HG03039 (cell line): ENCODE results near the gene ARID1B.

ENCODE experiments used
- ATAC-seq: cut with Tn5 transposase; IDR thresholded peaks from one replicate; pipeline ENCODE4 v1.9.1; 2021; ENCODE audit warnings: mild to moderate bottlenecking, moderate library complexity; ENCODE audit not compliant: unreplicated experiment

ARID1B gene

DNA sequence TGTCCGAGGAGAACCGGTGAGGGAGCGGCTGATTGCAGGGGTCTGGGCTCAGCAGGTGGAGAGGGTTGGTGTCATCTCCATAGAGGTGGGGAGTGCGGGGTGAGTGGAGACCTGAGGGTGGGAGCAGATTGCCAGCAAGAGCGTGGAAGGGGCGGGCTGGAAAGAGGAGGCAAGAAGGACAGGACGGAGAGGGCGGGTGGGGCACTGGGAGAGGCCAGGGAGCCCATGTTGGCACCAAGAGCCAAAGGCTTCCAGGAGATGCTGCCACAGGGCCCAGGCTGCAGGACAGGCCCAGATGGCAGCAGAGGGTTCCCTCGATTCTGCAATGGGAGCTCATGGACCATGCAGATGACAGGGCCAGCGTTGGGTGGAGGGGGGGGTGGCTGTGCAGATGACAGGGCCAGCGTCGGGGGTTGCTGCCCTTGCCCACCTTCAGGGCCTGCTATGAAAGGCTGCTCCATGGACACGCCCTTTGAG, 440.8 kb downstream of the ARID1B start:
- no peak for ATAC-seq

DNA sequence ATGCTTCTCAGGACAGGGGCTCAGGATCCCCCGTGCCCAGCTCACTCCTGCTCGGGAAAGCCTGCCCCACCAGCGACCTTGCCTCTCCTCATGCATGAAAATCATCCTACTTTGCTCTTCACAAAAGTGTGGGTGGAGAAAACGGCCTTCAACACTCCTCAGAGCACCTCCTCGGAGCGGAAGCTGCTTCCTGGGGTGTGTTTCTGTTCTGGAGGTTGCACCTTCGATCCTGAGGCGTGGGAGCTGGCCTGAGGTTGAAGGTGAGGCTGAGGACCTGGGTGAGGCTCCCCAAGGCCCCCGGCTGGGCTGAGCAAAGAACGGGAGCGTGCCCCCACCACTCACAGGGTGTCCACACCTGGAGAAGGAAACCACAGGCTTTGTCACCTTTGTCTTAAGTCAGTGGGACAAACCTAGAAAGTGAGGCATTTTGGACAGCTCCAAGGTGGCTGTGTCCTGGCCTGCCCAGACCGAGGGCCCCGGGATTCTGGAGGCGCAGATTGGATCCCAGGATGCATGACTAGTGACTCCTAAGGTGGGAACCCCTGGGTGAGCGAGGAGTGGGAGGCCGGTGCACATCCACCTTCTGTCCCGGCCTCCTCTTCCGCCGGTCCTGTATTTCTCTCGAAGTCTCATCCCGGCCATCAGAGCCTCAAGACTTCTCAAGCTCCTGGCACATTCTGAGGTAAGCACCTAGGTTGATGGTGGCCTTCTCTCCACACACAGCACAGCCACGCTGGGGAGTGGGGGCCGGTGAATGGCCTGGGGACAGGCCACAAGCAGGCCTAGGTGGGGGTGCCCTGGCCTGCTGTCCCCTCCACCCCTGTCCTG, 441.4 kb downstream of the ARID1B start:
- no peak for ATAC-seq

DNA sequence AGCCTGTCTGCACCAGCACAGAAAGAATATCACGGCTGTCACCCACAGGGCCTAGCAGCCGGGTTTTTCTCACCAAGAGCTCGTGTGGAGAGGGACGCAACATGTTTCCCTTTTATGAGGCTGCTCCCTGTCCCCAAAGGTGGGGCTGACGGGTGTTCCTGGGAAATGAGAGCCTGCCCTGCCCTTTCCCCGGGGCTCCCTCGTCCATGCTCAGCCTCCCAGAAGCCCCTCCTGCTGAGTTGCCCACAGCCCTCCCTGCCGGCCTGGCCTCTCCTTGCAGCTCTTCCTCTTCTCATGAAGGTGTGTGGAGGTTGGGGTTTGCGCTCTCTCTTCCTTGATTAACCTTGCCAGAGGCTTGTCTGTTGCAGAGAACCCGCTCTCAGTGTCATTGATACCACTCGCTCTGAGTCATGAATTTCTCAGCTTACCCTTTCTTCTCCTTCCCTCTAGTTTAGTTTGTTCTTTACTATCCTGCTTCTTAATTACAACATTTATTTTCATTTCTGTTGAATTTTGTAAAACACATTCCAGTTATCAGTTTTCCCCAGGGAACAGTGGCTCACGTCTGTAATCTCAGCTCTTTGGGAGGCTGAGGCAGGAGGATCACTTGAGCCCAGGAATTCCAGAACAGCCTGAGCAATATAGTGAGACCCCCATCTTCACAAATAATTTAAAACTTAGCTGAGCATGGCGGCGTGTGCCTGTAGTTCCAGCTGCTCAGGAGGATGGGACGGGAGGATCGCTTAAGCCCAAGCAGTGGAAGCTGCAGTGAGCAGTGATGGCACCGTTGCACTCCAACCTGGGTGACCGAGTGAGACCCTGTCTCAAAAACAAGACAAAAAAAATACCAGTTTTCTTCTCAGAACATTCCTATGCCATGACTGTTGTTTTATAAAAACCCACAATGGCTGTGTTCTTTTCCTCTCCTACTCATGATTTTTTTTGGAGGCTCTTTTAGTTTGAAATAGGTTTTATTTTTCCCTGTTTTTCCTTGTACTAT, 442.3 kb downstream of the ARID1B start:
- no peak for ATAC-seq

GRCh38 chr6:157220485-157220884, 443.3 kb downstream of the ARID1B start:
- ATAC-seq: no peak

DNA sequence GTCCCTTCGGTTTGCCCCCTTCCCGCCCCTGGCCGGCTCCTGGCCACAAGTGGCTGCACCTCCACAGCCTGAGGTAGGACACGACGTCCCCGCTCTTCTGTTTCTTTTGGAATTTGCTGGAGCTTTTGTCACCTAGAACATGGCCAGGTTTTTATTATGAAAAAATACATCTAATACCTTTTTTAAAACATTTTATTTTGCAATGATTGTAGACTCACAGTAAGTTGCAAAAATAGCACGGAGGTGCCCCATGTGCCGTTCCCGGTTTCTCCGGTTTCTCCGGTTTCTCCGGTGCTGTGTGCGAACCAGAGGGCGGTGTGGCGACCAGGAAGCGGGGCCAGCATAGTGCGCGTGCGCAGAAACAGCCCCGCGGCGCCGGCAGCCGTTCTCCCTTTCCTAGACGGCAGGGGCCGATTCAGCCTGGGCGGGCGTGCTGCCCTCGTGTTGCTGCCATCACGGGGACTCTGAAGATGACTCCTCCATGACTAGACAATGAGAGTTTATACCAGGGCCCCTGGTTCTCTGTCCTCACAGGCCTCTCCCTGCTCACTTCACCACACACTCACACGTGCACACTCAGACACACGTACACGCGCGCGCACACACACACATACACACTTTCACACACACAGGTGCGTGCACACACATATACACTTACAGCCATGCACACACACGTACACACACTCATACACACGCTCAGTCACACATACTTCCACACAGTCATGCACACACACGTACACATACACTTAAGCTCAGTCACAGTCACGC, 444.1 kb downstream of the ARID1B start:
- ATAC-seq: no peak

DNA sequence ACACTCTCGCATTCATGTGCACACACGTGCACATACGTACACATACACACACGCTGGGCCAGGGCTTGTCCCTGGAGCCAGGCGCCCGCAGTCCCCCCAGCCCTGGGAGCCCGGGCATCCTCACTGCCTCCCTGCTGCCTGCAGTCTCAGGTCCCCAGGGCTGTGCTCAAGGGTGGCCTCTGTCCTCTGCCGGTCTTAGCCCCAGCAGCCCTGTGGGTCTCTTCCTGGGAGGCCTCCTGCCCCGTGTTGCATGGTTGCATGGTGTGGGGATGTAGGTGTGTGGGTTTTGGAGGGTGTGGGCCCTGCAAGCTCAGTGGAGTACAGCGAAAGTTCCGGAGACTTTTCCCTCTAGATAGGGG, 444.6 kb downstream of the ARID1B start:
- no peak for ATAC-seq

- ATAC-seq: no peak
These were observed 445.2 kb downstream of the ARID1B start for GRCh38 chr6:157222201-157222981.

DNA sequence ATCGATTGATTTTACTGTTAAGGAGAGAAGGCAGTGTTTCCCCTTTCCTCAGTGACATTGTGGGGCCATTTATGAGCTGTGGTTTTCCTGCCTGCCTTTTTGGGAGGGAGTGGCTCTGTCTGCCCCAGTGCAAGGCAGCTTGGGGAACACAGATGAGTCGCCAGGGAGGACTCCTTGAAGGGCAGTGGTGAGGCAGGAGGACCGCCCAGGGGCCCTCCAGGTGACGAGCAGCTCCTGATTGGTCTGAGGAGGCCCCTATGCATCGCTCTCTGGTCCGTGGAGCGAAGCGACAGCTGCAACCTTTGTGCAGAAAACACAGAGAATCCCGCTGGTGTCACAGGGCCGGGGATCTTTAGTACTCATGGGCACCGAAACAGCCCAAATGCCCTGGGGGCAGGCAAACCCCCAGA, 445.8 kb downstream of the ARID1B start:
- no peak for ATAC-seq

GRCh38 chr6:157223511-157223910, 446.3 kb downstream of the ARID1B start:
- ATAC-seq: no peak

- no peak for ATAC-seq
These were observed 447.2 kb downstream of the ARID1B start for GRCh38 chr6:157224178-157224950.

DNA sequence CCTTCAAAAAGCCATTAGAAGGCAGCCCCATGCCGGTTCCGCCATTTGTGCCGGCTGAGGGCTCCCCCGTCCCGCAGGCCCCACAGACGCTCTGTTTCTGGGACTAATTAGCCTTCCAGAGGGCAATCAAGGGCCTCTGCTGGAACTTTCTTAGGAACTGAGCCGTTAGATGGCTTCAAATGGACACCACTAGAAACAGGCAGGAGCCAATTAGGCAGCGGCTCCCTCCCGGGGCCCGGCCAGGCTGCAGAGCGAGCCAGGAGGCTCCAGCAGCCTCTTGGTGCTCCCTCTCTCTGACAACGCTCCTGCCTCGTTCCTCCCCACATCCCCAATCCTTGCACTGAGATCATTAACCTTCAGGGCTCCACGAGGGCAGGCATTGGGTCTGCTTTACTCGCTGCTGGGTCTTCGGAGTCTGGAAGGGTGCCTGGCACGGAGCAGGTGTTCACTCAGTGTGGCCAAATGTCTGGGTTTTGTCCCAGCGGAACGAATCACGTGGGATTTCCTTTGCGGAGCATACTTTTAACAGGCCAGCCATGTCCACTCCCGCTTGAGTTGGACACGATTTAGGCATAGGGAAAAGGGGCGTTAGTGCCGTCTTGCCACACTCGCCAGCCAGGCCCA, 447.9 kb downstream of the ARID1B start:
- no peak for ATAC-seq

GRCh38 chr6:157225575-157225995, 448.4 kb downstream of the ARID1B start:
- no peak for ATAC-seq

DNA sequence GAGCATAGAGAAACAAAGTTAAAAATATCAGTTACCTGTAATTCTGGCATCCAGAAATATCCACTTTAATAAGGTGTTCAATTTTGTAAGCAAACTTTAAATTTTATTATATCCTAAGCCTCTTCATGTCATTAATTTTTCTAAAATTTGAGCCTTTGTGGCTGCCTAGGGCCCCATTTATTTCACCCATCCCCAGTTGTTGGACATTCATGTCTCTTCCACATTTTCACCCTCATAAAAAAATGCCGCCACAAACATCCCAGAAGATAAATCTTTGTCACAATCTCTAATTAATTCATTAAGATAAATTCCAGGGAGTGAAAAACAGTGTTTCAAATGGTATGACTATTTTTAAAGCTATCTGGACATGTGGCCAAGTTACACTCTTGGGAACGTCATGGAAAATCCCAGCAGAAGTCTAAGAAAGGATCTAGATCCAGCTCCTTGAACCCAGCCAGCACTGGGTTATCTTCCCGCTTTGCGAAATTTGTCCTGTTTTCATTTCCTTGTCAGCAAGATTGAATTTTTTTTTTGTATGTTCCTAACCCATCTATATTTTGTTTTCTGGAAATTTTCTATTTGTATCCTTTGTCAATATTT, 448.9 kb downstream of the ARID1B start:
- ATAC-seq: no peak

- ATAC-seq: no peak
These were observed 449.6 kb downstream of the ARID1B start for GRCh38 chr6:157226761-157227160.

GRCh38 chr6:157227202-157228166, 450.3 kb downstream of the ARID1B start:
- no peak for ATAC-seq

DNA sequence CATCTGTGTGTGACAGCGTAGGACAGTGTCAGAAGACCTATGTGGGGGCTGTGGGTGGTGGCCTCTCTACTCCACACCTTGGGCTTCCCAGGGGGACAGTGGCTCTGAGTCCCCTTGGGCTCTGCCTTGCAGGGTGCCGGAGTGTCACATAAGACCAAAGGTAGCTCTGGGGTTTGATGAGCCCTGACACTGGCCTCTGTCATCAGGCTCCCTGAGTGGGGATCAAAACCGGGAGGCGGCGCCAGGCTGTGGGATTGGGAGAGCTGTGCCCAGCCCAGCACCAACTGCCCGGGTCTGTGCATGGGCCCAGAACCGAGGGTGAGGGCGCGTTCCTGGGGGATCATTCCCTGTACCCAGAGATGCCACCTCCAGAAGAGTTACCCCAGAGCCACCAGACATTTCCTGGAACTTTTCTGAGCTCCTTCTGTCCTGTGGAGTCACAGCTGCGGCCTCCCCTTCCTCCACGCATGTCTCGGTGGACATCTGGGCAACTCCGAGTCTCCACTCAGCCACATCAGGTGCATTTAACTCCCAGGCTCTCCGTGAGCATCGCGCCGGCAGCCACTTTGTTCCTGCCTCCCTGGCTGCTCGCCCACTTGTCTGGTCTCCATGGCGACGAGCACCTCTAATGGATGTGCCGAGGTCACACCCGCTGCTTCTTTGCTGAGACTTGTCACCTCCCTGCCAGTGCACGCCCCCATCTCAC, 451.4 kb downstream of the ARID1B start:
- ATAC-seq: no peak

DNA sequence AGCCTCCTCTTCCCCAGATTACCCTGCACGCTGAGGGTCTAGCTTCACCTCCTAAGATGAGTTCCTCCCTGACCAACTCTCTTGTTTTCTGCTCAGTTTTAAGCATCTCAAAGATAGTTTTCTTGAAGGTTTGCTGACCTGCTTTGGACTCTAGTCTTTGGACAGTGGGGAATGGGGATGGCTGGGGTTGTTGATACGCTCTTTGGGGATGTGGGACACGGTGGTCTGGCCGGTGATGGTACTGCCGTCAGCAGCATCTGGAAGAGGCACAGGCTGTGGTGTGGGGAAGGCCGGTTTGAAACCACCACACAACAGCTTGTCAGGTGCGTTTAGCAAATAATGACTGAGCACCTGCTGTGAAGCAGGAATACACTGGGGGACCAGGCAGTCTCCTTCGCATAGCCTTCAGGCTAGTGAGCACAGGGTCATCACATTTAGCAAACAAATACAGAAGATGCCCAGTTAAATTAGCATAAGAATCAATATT, 452.0 kb downstream of the ARID1B start:
- ATAC-seq: no peak
